GM12874 (cell line): Measurements from ENCODE around the gene SDC1.

Experiments used
- CTCF ChIP-seq: IDR thresholded peaks from 2 replicates; pipeline ENCODE4 v1.5.1; 2011; ENCODE audit warnings: low read depth, mild to moderate bottlenecking, control low read depth, low read length, moderate library complexity; ENCODE audit not compliant: insufficient read depth

SDC1 gene

DNA sequence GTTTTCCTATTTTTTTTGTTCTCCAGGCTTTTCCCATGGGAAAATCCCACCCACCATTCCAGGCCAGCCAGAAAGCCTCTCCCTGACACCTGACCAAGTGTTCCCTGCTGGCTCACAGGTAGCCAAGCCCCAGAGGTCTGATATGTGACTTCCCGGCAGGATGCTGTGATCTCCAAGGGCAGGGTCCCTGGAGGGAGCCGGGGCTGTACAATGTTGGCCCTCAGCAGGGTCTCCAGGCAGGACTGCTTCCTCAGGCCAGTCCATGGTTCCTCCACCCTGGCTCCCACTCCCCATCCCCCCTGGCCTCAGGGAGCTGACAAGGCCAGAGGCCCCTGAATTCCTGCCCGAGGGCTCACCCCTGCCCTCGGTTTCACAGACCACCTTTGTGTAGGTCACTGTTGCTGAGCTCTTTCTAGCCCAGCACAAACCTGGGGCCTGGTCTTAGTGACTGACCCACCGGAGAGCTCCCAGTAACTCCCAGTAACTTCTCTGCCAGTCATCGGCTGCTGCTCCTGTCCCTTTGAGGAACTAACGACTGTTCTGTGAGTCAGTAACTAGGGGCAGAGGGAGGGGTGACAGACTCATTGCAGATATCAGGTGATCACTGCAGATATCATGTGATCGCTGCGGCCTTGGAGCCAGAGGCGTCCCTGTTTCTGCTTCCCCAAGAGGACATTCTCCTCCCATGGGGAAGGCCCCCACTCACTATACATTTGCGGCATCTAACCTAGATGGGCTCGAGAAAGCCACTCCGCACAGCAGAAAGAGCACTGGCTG, 38.7 kb downstream of the SDC1 start:
- TF ChIP-seq CTCF: no peak

GRCh38 chr2:20185176-20186022, 39.5 kb downstream of the SDC1 start:
- TF ChIP-seq CTCF: no peak

GRCh38 chr2:20184067-20184938, 40.6 kb downstream of the SDC1 start:
- no peak for TF ChIP-seq CTCF

- no peak for TF ChIP-seq CTCF
Measured at GRCh38 chr2:20183373-20183772, 41.6 kb downstream of the SDC1 start.

DNA sequence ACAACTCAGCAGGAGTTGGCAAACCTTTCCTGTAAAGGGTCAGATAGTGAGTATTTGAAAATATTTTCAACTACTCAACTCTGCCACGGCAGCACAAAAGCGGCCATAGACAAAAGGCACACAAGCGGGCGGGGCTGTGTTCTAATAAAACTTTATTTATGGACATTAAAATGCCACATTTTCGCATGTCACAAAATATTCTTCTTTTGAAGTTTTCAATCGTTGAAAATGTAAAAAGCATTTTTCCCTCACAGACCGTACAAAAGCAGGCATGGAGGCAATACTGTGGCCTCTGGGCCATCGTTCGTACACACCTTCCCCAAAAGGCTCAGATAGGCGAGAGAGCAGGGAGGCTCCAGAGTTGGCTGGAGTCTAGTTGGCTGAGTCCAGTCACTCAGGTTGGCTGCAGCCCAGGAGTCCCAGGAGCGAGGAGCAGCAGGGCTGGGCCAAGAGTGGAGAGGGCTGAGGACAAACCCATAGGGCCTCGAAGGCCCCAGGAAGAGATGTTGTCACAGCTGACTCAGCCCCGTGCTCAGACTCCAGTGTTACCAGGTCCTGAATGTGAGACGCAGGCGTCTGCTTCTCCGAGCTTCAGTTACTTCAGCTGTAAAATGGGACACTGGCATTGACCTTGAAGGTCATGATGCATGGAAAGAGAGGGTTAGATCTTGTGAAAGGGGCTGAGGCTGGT, 42.5 kb downstream of the SDC1 start:
- TF ChIP-seq CTCF: no peak

DNA sequence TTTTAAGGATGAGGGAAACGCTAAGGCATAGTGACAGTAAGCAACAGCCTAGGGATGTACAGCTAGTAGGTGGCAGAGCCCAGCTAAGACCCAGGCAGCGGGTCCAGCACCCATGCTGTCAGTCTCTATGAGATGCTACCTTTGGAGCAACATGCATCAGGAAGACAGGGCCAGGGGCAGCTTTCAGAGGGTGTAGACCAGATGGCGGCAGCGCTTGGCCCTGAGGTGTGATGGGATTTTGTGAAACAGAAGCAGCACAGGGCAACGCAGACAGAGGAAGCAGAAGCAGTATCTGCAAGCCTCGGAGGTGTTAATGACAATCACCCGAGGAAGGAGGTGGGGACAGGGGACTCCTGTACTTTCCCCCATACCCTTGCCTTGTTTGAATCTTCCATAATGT, 43.2 kb downstream of the SDC1 start:
- no peak for TF ChIP-seq CTCF
